HCT116 (cell line): ENCODE results near the gene LYRM4. TPM values are rescaled to one million over a fixed set of nuclear protein-coding genes. Genes with fewer than 3 reads are reported as not detected.

Experiments
- ATAC-seq: fragments of 200-7000 bp; cut with Tn5 transposase; 2 replicates; pipeline ENCODE4 v1.9.1; 2020; ENCODE audit warnings: mild to moderate bottlenecking, moderate library complexity
- BruUV-seq: library from RNA; stranded (reverse); fragments of 400-500 nt; replicated peaks from 2 replicates; lab custom pipeline; 2021; lab: Mats Ljungman, UMichigan
- CTCF ChIA-PET: fragments of 300-600 bp; sonication (Branson Sonifier 250); formaldehyde crosslinking; loops from one replicate; lab custom pipeline; 2021; ENCODE audit warnings: antibody characterized with exemption; lab: Charles Lee
- POLR2A ChIA-PET: fragments of 300-600, 350-600 bp; sonication (Branson Sonifier 250); formaldehyde crosslinking; loops from one replicate; lab custom pipeline; 2021; ENCODE audit warnings: antibody characterized with exemption; lab: Charles Lee
- RAD21 ChIA-PET, 2 experiments: fragments of 300-600 bp; sonication (Branson Sonifier 250); formaldehyde crosslinking; loops; one replicate each; lab custom pipeline; 2023; ENCODE audit warnings: low total read pairs in 2 of 2; ENCODE audit not compliant: uncharacterized antibody in 2 of 2, unreplicated experiment in 2 of 2, low non-redundant PET in 1 of 2; lab: Charles Lee
- DNase-seq: peaks from one replicate; pipeline ENCODE4 v3.0.0-alpha.2; 2010; ENCODE audit warnings: low read depth, low spot score
- H2AFZ ChIP-seq: fragments of 200-600 bp; shearing (Covaris generic), sonication (generic); 2 replicates; pipeline ENCODE4 v1.6.1; 2017; ENCODE audit warnings: low read depth, mixed run types, mixed read lengths, antibody characterized with exemption, low read length; ENCODE audit not compliant: poor library complexity, severe bottlenecking
- H3K27ac ChIP-seq: 2 replicates; pipeline ENCODE4 v1.5.1; 2012; ENCODE audit warnings: low read depth, low read length
- H3K27me3 ChIP-seq: fragments of 200-600 bp; sonication (generic); 2 replicates; pipeline ENCODE4 v1.6.1; 2016; ENCODE audit warnings: mixed run types, low read length, mixed read lengths; ENCODE audit not compliant: insufficient read depth
- H3K36me3 ChIP-seq, 2 experiments: fragments of 200-500 bp in 1 of 2; fragments of 200-600 bp in 1 of 2; sonication (Bioruptor generic) in 1 of 2; sonication (generic) in 1 of 2; 2 replicates each; pipeline versions ENCODE4 v1.5.1 to v1.6.1; 2014 to 2016; ENCODE audit warnings: low read length in 2 of 2, inconsistent platforms in 1 of 2, mixed read lengths in 1 of 2, mixed run types in 1 of 2; ENCODE audit not compliant: insufficient read depth in 2 of 2, control insufficient read depth in 1 of 2
- H3K4me1 ChIP-seq, 2 experiments: fragments of 200-600 bp in 1 of 2; sonication (generic) in 1 of 2; 2 replicates each; pipeline versions ENCODE4 v1.5.1 to v1.6.1; 2012 to 2017; ENCODE audit warnings: low read length in 2 of 2, inconsistent platforms in 1 of 2, mild to moderate bottlenecking in 1 of 2, mixed read lengths in 1 of 2, mixed run types in 1 of 2, moderate library complexity in 1 of 2; ENCODE audit not compliant: insufficient read depth in 2 of 2, control insufficient read depth in 1 of 2
- H3K4me2 ChIP-seq: fragments of 200-600 bp; sonication (generic); 2 replicates; pipeline ENCODE4 v1.6.1; 2017; ENCODE audit warnings: mixed run types, low read length, mixed read lengths
- H3K4me3 ChIP-seq, 2 experiments: fragments of 200-600 bp in 1 of 2; sonication (generic) in 1 of 2; replicated peaks in 1 of 2; 2 replicates each; pipeline ENCODE4 v1.5.1; 2011 to 2016; ENCODE audit warnings: low read length in 2 of 2, control low read depth in 1 of 2, low read depth in 1 of 2, mild to moderate bottlenecking in 1 of 2, mixed read lengths in 1 of 2, mixed run types in 1 of 2
- H3K79me2 ChIP-seq: fragments of 200-600 bp; sonication (generic); 2 replicates; pipeline ENCODE4 v1.6.1; 2017; ENCODE audit warnings: mild to moderate bottlenecking, mixed run types, low read length, moderate library complexity, mixed read lengths; ENCODE audit not compliant: insufficient read depth
- H3K9ac ChIP-seq: fragments of 200-600 bp; sonication (generic); 2 replicates; pipeline ENCODE4 v1.6.1; 2016; ENCODE audit warnings: low read length, mixed read lengths
- H3K9me2 ChIP-seq: fragments of 200-600 bp; sonication (generic), shearing (Covaris generic); 2 replicates; pipeline ENCODE4 v1.6.1; 2017; ENCODE audit warnings: mixed run types, mild to moderate bottlenecking, moderate library complexity; ENCODE audit not compliant: insufficient read depth
- H3K9me3 ChIP-seq, 2 experiments: fragments of 200-500 bp in 1 of 2; fragments of 200-600 bp in 1 of 2; sonication (Bioruptor generic) in 1 of 2; sonication (generic) in 1 of 2; 2 replicates each; pipeline ENCODE4 v1.6.1; 2014 to 2017; ENCODE audit warnings: low read length in 2 of 2, mixed read lengths in 2 of 2, inconsistent platforms in 1 of 2, low read depth in 1 of 2, mild to moderate bottlenecking in 1 of 2, mixed run types in 1 of 2, moderate library complexity in 1 of 2; ENCODE audit not compliant: control insufficient read depth in 1 of 2, insufficient read depth in 1 of 2
- H4K20me1 ChIP-seq: fragments of 200-600 bp; sonication (generic), shearing (Covaris generic); 2 replicates; pipeline ENCODE4 v1.6.1; 2017; ENCODE audit warnings: mixed run types, mild to moderate bottlenecking, moderate library complexity; ENCODE audit not compliant: insufficient read depth
- CBX3 ChIP-seq: IDR thresholded peaks from 2 replicates; pipeline ENCODE4 v1.6.1; 2012; ENCODE audit warnings: low read depth
- CEBPB ChIP-seq: IDR thresholded peaks from 2 replicates; pipeline ENCODE4 v1.6.1; 2012; ENCODE audit warnings: low read depth
- EGR1 ChIP-seq: IDR thresholded peaks from 2 replicates; pipeline ENCODE4 v1.6.1; 2012; ENCODE audit warnings: low read depth
- ELF1 ChIP-seq: IDR thresholded peaks from 2 replicates; pipeline ENCODE4 v1.6.1; 2012; ENCODE audit warnings: low read depth, borderline replicate concordance
- FOSL1 ChIP-seq: IDR thresholded peaks from 2 replicates; pipeline ENCODE4 v1.6.1; 2012; ENCODE audit warnings: low read depth
- JUND ChIP-seq: IDR thresholded peaks from 2 replicates; pipeline ENCODE4 v1.6.1; 2012
- POLR2A ChIP-seq: IDR thresholded peaks from 2 replicates; pipeline ENCODE4 v1.7.0; 2011; ENCODE audit warnings: borderline replicate concordance; ENCODE audit not compliant: insufficient read depth, insufficient read length; ENCODE audit errors: extremely low read depth
- POLR2AphosphoS5 ChIP-seq: IDR thresholded peaks from 2 replicates; pipeline ENCODE4 v1.6.1; 2011; ENCODE audit warnings: mild to moderate bottlenecking, low read depth, low read length, moderate library complexity
- RAD21 ChIP-seq: IDR thresholded peaks from 2 replicates; pipeline ENCODE4 v1.6.1; 2012; ENCODE audit warnings: low read depth, mild to moderate bottlenecking
- TCF7L2 ChIP-seq: IDR thresholded peaks from 2 replicates; pipeline ENCODE4 v1.7.0; 2011; ENCODE audit warnings: borderline replicate concordance, inconsistent platforms; ENCODE audit not compliant: insufficient read depth, insufficient read length; ENCODE audit errors: extremely low read depth
- YY1 ChIP-seq: IDR thresholded peaks from 2 replicates; pipeline ENCODE4 v1.6.1; 2011; ENCODE audit warnings: low read length, low read depth, moderate library complexity, mild to moderate bottlenecking; ENCODE audit not compliant: insufficient replicate concordance; ENCODE audit errors: extremely low read depth
- ZBTB33 ChIP-seq: IDR thresholded peaks from 2 replicates; pipeline ENCODE4 v1.6.1; 2011; ENCODE audit warnings: mild to moderate bottlenecking, low read length, moderate library complexity; ENCODE audit not compliant: insufficient replicate concordance; ENCODE audit errors: extremely low read depth
- ZNF274 ChIP-seq: fragments of 200-500 bp; sonication (Bioruptor generic); IDR thresholded peaks from 2 replicates; pipeline ENCODE4 v1.6.1; 2014; ENCODE audit warnings: mild to moderate bottlenecking, low read depth, low read length, inconsistent platforms
- intact Hi-C: fragments of 100-400 bp; cut with micrococcal nuclease; formaldehyde crosslinking; loops from 2 replicates; pipeline ENCODE4 v1.10.0; 2022
- total RNA-seq: library from RNA; stranded (reverse); gene quantifications from one replicate; pipeline ENCODE4 v1.2.1, GENCODE V29; 2021; ENCODE audit not compliant: unreplicated experiment
- TF ChIP-seq, protein P1 (sequence below): IDR thresholded peaks from 2 replicates; pipeline ENCODE4 v1.6.1; 2012; ENCODE audit warnings: low read depth
- TF ChIP-seq, protein P2 (sequence below): IDR thresholded peaks from 2 replicates; pipeline ENCODE4 v1.6.1; 2012
- TF ChIP-seq, protein P3 (sequence below): IDR thresholded peaks from 2 replicates; pipeline ENCODE4 v1.6.1; 2012

LYRM4 gene
- total RNA-seq, 1 experiment from 2014 or later, result 30.1 TPM

- ChIA-PET POLR2A (no interaction called here), RAD21 (no interaction called here), CTCF (no interaction called here)
- no TSS peak for BruUV-seq
- Histone ChIP-seq H4K20me1 (no peaks in the 10 kb centered on the region), H2AFZ (no peak overlapping the region), H3K79me2 (no peaks in the 10 kb centered on the region; the same call in 1 of the 2 replicates), H3K9ac (no peak overlapping the region), H3K4me3 (no peak overlapping the region), H3K27ac (no peak overlapping the region), H3K4me1 (peaks cover 6 to 15% of the 10 kb centered on the region in 2 experiments; a peak in 3 of 4 replicates), H3K36me3 (no peaks in the 10 kb centered on the region), H3K9me3 (no peaks in the 10 kb centered on the region), H3K4me2 (no peak overlapping the region), H3K27me3 (no peaks in the 10 kb centered on the region), H3K9me2 (0 out of 2 replicates have a peak, but pooled peaks cover 3% of the 10 kb centered on the region)
- DNase-seq (no peak), ATAC-seq (no peak)
- TF ChIP-seq YY1, result no peak
- TF ChIP-seq, protein P1, sequence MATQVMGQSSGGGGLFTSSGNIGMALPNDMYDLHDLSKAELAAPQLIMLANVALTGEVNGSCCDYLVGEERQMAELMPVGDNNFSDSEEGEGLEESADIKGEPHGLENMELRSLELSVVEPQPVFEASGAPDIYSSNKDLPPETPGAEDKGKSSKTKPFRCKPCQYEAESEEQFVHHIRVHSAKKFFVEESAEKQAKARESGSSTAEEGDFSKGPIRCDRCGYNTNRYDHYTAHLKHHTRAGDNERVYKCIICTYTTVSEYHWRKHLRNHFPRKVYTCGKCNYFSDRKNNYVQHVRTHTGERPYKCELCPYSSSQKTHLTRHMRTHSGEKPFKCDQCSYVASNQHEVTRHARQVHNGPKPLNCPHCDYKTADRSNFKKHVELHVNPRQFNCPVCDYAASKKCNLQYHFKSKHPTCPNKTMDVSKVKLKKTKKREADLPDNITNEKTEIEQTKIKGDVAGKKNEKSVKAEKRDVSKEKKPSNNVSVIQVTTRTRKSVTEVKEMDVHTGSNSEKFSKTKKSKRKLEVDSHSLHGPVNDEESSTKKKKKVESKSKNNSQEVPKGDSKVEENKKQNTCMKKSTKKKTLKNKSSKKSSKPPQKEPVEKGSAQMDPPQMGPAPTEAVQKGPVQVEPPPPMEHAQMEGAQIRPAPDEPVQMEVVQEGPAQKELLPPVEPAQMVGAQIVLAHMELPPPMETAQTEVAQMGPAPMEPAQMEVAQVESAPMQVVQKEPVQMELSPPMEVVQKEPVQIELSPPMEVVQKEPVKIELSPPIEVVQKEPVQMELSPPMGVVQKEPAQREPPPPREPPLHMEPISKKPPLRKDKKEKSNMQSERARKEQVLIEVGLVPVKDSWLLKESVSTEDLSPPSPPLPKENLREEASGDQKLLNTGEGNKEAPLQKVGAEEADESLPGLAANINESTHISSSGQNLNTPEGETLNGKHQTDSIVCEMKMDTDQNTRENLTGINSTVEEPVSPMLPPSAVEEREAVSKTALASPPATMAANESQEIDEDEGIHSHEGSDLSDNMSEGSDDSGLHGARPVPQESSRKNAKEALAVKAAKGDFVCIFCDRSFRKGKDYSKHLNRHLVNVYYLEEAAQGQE, result no peak
- no peak for TF ChIP-seq POLR2A
- TF ChIP-seq EGR1, result no peak
- no peak for TF ChIP-seq POLR2AphosphoS5
- TF ChIP-seq TCF7L2, result no peak
- TF ChIP-seq RAD21, result no peak
- TF ChIP-seq, protein P2, sequence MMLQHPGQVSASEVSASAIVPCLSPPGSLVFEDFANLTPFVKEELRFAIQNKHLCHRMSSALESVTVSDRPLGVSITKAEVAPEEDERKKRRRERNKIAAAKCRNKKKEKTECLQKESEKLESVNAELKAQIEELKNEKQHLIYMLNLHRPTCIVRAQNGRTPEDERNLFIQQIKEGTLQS, result no peak
- no peak for TF ChIP-seq CBX3
- no peak for TF ChIP-seq FOSL1
- TF ChIP-seq, protein P3, sequence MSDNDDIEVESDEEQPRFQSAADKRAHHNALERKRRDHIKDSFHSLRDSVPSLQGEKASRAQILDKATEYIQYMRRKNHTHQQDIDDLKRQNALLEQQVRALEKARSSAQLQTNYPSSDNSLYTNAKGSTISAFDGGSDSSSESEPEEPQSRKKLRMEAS, result no peak
- no peak for TF ChIP-seq JUND
- no peak for TF ChIP-seq ZBTB33
- TF ChIP-seq CEBPB, result no peak
- TF ChIP-seq ELF1, result no peak
- no peak for TF ChIP-seq ZNF274
- intact Hi-C loops, result no loop called here
Measured at GRCh38 chr6:5158180-5158579, 102.6 kb downstream of the LYRM4 start.
